ENCODE data around the gene PDE9A.
"Not testable (repeated sequence)": the region's sequence is repeated elsewhere in the genome, so short reads cannot be mapped to it uniquely, and the experiment has no call there.

Gene PDE9A

DNA sequence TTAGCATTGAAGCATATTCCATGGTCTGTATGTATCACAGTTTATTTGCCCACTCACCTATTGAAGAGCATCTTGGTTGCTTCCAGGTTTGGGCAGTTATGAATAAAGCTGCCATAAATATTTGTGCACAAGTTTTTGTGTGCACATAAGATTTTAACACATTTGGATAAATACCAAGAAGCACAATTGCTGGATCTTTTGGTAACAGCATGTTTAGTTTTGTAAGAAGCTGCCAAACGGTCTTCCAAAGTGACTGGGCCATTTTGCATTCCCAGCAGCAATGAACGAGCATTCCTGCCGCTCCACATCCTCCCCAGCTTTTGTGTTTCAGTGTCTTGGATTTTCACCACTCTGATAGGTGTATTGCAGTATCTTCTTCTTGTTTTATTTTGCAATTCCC is 62.7 kb downstream of the PDE9A start:
- DNase-seq: no peak

DNA sequence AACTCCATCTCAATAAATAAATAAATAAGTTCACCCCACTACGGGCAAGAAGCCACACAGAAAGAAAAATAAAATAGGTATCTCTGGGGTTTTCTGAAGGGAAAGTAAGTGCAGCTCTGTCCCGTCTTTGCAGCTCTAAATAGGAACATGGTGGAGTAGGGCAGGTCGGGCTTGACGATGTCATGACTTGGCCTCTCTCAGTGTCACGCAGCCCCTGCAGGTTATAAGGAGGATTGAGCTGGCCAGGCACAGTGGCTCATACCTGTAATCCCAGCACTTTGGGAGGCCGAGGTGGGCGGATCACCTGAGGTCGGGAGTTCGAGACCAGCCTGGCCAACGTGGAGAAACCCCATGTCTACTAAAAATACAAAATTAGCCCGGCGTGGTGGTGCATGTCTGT is 67.1 kb downstream of the PDE9A start:
- not testable (repeated sequence) for DNase-seq

DNA sequence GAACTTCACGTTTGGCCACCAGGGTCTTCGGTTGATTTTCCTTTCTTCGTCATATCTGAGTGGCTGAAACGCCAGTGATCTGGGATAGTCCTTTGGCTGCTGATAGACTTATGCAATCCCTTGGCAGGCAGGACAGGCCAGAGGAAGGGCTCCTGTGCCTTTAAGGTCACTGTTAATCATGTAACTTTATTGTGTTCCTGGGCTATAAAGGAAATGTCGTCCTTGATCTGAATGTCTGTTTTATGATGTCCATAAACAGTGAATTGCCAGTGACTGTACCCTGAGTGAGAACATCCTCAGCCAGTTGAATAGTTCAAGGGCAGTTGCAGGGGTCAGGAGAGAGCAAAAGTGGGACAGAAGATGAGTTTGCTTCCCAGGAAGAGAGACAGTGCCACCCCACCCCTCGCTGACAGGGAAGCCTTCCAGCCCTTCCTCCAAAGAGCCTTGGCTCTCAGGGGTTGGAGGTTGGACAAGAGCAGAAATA is 68.0 kb downstream of the PDE9A start:
- no peak for DNase-seq

DNA sequence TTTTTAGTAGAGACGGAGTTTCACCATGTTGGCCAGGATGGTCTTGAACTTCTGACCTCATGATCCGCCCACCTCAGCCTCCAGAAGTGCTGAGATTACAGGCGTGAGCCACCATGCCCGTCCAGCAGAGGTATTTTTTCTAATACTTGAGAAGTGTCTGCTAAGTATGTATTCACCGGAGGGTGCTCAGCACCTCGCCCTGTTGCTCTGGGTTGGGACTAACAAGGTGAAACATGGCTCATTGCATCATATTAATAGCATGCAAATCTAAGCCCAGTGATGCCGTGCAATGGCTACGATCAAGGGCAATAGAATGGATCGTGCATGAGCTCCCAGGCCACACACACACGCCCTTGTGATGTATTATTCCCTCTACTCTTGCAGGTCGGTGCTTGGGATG is 68.7 kb downstream of the PDE9A start:
- no peak for DNase-seq

DNA sequence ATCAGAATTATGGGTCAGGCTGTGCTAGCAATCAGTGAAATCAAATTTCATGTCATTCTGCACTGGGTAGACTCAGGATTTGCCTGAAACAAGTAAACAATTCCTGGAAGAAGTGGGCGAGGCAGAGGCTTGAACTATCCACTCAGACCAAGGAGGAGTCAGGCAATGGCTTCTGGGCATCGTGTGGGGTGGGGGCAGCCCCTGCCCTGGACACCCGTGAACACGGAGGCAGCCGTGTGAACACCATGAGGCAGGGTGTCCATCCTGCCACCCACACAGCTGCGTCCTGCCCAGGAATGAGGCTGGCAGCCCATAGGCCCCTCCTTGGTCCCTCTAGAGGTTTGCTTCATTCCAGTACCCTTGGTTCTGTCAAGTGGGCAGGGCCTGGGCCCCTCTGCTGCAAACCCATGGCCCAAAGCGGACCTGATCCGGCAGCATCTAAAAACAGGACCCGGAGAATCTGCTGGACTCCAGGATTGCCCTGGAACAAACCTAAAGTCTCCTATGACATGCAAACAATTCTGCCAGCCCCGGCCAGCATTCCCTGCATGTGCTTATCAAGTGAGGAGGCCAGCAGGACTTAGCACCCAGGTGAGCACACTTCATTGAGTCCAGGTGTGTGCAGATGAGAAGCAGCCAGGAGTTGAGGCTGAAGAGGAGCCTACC is 69.5 kb downstream of the PDE9A start:
- DNase-seq: no peak

DNA sequence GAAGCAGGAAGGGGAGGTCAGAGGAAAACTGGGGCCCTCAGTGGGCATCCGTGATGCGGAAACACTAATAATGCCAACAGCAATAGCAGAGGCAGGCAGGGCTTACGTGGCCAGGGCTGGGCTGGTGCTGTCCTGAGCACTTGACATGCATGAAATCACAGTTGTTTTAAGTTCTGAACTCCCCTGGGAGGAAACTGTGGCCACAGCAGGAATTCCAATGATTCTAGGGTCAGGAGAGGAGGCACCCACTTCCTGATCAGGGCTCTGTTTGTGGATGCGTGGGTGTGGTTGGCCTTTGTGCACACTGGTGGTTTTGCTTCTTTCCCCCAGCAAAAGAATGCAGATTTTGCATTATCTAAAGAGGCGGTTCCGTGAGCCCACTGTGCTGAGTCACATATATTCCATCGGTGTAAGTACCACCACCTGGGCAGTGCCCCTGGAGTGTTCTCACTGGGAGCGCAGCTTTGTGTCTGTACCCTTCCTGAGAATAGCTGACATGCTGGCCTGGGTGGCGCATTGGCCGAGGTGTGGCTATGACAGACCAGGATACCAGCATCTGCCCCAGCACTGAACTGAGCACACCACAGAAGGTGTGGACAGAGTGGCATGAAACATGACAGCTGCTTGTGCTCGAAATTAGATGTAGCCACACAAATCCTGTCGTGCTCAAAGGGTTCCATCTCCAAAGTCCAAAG is 71.0 kb downstream of the PDE9A start:
- DNase-seq: no peak

DNA sequence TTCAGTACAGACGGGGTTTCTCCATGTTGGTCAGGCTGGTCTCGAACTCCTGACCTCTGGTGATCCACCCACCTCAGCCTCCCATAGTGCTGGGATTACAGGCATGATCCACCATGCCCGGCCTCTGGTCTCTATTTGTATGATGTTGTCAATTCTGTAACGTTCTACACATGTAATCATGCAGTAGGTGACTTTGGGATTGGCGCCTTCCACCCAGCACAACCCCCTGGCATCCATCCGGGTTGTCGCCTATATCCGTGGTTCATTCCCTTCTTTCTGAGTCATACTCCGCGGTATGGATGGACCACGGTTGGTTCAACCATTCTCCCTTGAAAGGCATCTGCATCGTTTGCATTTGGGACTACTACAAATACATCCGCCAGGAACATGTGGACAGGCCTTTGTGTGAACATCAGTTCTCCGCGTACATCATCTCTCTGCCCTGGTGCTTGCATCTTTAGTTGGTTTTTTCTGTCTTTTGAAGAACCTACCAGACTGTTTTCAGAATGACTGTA is 72.1 kb downstream of the PDE9A start:
- DNase-seq: no peak

DNA sequence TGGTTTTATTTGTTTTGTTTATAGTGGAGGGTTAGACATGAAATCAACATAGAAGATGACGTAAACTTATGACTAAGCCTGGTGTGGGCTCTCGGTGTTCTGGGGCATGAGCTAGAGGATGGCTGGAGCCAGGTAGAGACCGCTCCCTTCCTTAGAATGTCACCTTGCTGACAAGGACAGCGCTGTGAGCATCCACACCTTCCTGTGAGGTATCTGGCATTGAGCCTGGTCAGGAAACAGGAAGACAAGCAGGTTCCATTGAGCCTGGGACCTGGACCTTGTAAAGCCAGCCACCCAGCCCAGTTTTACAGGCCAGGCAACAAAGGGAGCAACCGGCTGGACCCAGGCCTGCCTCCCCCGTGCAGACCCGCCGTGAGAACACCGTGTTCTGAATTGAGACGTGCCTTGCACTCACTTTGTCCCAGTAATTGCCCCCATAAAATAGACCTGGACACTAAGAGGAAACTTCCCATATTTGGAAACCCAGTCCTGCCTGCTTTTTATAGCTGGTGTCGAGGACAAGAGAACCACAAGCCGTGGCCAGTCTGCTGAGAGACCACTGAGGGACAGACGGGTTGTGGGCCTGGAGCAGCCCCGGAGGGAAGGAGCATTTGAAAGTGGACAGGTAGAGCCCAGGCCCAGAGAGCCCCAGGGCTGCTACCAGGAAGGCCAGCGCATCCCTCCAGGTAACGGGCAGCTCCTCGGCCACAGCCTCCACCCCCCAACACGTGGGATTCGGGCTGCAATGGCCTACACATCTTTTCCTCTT is 78.0 kb downstream of the PDE9A start:
- DNase-seq: no peak

DNA sequence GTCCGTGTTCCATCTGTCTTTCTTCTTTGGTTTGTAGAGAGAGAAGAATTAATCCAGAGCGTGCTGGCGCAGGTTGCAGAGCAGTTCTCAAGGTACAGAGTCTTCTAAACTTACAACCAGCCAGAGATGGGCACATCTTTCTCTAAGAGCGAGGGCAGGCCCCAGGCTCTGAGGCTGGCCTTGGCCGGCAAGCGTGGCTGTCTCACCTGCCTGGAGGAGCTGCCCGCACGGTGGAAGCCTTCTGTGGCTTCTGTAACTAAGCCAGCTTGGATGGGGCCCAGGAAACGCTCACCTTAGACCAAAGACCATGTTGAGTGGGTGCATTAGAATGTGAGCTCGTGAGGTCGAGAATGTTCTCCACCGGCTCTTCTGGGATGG is 78.6 kb downstream of the PDE9A start:
- DNase-seq: no peak

DNA sequence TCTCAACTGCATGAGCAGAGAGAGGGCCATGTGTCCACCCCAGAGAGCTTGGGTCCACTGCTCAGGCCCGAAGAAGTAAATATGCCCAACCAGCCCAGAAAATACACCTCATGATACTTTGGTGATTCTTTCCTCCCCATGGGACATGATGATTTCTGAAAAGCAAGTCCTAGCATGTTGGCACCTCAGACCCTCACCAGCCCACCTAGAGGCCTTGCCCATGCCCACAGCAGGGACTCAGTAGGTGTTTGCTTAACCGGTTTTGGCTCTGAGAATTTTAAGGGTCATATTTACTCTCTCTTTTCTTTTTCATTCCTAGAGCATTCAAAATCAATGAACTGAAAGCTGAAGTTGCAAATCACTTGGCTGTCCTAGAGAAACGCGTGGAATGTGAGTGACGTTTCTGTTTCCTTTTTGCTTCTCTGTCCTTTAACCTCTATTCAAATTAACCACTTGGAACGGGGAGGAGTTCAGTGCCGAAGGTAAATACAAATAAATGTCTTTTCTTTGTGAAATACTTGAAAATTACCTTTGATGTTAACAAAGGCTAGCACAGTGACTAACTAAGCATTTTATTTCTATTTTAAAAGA is 79.7 kb downstream of the PDE9A start:
- DNase-seq: no peak

DNA sequence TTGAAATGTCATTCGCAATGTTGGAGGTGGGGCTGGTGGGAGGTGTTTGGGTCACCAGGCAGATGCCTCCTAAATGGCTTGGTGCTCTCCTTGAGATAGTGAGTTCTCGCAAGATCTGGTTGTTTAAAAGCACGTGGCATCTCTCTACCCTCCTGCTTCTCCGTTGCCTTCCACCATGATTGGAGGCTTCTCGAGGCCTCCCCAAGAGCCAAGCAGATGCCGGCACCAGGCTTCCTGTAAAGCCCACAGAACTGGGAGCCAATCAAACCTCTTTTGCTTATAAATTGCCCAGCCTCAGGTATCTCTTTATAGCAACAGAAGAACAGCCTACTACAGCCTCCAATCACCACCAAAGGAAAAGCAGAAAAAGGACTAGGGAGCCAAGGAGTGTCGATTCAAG is 80.5 kb downstream of the PDE9A start:
- no peak for DNase-seq

DNA sequence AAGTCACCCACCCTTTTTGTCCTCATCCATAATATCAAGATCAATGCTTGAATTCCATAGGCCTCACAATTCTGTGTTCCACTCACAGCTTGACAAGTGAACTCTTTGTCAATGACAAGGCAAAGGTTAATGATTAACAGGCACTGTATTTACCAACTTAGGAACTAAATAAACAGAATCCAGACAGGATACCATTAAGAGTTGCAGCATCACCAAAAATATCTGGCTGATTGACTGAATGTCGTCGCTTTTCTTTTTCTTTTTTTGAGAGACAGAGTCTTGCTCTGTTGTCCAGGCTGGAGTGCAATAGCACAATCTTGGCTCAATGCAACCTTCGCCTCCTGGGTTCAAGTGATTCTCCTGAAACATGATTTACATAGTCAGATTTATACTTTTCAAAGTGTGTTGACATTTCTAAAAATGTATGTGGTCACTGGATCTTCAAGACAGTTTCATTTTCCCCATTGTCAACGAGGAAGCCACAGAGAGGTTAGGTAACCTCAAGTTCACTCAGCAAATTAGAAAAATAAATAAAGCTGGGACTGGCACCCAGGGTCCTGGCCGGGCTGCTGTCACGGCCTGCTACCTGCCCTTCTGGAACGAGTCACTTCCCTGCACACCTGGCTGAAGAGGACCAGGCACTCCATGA is 81.0 kb downstream of the PDE9A start:
- DNase-seq: no peak

DNA sequence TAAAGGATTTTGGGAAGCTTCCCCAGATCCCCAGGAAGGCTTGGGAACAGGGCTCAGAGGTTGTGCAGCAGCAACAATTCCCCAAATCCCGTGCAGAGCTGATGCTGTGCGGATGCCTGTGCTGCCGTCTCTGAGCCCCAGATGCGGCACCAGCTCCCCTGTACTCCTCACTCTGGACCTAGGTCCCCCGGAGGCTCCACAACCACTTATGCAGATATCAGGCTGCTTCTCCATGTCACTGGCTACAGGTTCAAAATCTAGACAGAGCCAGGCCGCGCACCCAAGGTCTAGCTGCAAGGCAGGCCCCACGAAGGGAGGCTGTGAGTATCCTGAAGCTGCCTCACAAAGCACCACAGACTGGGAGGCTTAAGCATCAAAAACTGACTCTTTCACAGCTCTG is 81.6 kb downstream of the PDE9A start:
- no peak for DNase-seq

DNA sequence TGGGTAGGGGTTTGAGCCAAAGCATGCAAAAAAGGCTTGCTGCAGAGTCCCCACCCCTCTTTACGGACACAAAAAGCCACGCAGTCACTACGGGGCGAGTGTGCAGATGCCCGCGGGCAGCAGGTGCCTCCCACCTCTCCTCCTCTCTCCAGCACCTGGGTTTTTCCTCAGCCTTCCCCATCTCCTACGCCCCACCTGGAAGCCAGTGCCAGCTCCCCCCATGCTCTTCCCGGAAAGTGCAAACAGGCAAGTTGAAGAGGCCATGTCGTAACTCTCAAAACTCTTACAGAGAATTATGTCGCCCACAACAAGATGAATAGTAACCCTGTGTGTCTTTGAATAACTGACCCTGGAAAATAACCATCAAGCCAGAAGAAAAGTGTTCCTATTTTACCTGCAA is 82.5 kb downstream of the PDE9A start:
- no peak for DNase-seq

DNA sequence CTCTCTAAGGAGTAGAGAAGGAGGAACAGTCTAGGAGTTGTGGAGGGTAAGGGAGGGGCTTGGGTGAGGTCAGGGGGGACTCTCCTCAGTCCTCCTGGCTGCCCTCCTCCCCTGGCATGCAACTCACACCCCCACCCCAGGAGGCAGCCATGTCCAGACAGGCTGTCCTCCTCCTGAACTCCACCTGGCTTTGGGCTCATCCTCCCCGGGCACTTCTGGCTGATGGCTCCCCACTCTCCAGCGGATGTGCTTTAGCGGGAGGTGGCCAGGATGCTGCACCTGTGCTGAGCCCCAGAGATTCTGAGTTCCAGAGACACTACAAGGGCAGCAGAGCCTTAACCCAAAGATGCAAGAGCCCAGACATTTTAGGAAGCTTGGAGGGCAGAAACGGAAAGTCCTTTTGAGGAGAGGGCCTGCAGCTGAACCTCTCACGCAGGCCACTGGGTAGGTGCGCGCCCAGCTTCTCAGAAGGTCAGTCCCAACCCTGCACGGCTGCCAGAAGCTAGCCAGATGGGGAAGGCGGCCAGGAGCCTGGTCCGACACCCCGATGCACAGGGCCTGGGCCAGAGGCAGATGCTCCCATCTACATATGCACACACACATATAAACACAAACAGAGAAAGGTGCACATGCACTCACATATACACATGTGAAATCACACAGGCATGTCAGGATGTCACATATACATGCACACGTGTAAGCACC is 83.4 kb downstream of the PDE9A start:
- DNase-seq: no peak

DNA sequence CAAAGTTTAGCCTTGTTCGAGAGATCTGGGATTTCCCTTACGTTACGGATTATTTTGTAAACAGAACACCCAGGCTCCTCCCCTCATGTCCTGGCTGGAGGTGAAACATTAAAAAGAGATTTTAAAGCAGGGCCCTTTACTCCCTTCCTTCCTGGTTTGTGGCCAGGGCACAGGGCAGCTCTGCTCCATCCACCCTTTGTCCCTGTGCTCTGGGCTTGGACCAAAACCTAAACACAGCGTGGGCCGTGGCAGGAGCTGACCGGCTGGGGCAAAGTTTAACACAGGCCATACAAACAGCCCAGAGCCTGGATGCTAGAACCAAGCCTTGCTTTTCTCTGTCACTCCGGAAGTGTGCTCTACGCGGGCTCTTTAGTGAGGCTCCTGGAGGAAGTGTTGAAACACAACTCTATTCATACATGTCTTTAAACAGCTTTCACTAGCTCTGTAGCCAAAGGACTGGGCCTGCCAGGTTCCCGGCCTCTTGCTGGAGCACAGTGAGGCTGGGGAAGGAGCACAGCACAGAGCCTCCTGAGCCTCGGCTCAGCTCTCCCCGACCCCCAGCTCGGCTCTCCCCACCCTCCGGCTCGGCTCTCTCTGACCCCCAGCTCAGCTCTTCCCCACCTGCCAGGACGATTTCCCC is 84.7 kb downstream of the PDE9A start:
- DNase-seq: no peak

DNA sequence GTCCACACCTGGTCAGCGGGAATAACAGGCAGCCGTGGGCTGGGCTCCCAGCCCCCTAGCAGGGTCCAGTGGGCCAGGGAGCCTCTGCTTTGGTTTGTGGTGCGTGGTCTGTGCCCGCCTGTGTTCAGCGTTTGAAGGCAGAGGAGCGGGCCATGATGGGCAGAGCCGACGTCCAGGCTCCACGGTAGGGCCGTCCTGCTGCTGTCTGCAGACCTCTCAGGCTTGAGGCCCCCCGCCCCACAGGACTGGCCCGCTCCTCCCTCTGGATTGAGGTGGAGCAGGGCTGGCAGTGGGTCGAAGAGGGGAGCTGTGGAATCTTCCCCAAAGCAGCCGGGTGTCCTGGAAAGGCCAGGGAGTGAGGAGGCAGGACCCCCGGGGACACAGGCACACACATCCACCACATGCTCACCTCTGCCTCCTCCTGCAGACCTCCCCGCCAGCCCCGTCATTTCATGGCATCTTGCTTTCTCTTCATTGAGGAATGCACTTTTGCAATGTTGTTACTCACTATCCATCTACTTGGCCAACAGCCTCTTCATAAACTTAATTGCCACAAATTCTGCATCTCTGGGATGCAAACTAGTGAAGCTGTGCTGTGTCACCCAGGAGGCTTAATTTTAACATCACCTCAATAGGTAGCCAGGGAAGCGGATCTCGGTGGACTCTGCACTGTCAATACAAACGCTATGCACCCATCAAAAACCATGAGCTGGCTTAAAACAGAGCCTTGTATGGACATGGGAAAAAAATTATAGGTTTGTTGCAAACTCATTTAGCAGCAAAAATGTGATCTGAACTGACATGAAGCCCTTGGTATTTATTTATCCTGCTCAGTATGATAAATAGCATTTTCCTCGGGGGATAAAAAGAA is 85.9 kb downstream of the PDE9A start:
- DNase-seq: no peak

DNA sequence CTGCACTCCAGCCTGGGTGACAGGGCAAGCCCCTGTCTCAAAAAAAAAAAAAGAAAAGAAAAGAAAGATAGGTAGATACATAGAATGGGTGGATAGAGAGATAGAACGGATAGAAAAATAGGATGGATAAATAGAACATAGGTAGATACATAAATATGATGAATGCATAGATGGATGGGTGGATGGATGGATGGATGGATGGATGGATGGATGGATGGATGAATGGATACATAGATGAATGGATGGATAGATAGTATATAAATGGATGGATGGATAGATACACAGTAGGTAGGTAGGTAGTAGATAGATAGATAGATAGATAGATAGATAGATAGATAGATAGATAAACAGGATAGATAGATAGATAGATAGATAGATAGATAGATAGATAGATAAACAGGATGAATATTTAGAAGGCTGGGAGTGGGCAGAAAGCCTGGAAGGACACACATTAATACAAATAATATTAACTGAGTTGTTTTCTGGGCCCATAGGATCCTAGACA is 87.0 kb downstream of the PDE9A start:
- DNase-seq: no peak

DNA sequence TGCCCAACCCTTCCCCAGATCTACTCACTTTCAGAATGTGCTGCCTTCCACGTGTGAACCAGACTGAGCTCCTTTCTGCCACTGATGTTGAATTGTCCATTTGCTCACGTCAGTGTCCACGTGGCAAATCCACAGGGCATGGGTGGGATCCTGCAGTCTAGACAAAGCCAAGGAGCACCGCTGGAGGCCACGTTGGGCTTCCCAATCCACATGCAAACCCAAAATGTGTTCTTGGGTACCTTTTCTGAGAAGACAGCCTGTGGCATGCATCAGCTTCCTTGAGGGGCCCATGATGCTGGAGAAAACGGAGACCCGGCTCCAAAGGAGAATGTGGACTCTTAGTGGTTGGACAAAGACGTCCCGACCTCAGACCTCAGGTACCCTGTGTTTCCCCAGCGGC is 87.6 kb downstream of the PDE9A start:
- no peak for DNase-seq
